ENCODE measurements around the gene AP5Z1. TPM values are rescaled to one million over a fixed set of nuclear protein-coding genes. Genes with fewer than 3 reads are reported as not detected.

Gene AP5Z1
- total RNA-seq, 4 donors from 2014 or later = 13.0 to 33.9 (median 26.8) TPM

DNA sequence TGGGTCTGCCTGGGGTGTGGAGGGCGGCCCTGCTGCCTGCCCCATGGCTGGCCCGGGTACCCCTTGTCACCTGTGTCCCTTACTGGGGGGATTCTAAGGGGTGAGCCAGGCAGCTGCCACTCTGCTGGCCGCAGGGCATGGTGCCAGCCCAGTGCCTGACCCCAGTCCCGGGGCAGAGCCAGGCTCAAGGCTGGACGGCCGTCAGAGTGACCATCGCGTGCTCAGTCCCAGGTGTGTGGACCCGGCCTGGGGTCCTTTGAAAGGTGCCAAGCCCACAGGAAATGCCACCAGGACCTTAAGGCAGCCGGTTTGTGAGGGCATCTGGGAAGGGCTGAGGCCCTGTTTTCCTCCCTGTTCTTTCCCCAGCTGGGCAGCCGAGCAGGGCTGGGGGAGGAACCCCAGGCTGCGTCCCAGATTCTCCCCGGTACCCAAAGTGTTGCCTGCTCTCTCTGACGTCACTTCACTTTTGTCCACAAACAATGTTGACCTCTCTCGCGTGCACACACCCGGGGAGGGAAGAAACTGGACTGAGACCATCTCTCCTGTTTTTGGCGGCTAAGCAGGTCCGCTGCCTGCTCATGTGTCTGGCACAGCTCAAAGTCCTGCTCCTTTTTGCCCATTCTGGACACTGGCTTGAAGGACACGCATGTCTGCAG is 48.8 kb downstream of the AP5Z1 start:
- TF ChIP-seq POLR2AphosphoS5 (IDR thresholded peaks at IDR 0.05) (no peak), EP300 (IDR thresholded peaks at IDR 0.05) (no peak), POLR2A (IDR thresholded peaks at IDR 0.05) (no peak)
- TF ChIP-seq, protein P1, sequence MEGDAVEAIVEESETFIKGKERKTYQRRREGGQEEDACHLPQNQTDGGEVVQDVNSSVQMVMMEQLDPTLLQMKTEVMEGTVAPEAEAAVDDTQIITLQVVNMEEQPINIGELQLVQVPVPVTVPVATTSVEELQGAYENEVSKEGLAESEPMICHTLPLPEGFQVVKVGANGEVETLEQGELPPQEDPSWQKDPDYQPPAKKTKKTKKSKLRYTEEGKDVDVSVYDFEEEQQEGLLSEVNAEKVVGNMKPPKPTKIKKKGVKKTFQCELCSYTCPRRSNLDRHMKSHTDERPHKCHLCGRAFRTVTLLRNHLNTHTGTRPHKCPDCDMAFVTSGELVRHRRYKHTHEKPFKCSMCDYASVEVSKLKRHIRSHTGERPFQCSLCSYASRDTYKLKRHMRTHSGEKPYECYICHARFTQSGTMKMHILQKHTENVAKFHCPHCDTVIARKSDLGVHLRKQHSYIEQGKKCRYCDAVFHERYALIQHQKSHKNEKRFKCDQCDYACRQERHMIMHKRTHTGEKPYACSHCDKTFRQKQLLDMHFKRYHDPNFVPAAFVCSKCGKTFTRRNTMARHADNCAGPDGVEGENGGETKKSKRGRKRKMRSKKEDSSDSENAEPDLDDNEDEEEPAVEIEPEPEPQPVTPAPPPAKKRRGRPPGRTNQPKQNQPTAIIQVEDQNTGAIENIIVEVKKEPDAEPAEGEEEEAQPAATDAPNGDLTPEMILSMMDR (IDR thresholded peaks at IDR 0.05) = no peak
- 68 to 75% methylated on average over 4 to 8 of the region's 20 CpGs for WGBS, 2 donors (ENCODE audit: low coverage in 1 of 2)
- no peak for ATAC-seq
- peaks cover 0 to 4% of the 10 kb centered on the region in 2 donors for H3K36me3 ChIP-seq
- no peaks in the 10 kb centered on the region for H3K9me3 ChIP-seq
- no peak overlapping the region for H3K4me3 ChIP-seq
- peaks cover 7% of the 10 kb centered on the region for H3K27me3 ChIP-seq
- H3K4me1 ChIP-seq = peaks cover 0 to 13% (median 6%) of the 10 kb centered on the region in 3 donors
- H3K27ac ChIP-seq = no peak overlapping the region

DNA sequence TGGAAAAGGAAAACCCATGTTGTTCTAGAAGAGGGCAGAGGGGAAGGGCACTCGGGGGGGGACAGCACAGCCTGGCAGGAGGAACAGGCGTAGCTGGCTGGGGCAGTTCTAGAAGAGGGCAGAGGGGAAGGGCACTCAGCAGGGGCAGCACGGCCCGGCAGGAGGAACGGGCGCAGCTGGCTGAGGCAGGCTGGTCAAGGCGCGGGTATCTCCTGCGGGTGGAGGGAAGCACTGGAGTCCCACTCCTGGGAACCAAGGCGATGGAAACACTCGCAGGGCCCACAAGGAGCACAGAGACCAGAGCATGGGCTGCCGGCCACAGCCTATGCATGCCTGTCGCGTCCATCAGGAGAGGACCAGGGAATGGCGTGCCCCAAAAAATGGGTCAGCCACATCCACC is 49.7 kb downstream of the AP5Z1 start:
- H3K4me3 ChIP-seq = no peak overlapping the region
- no peak for TF ChIP-seq POLR2AphosphoS5 (IDR thresholded peaks at IDR 0.05)
- TF ChIP-seq POLR2A (IDR thresholded peaks at IDR 0.05) = no peak
- TF ChIP-seq EP300 (IDR thresholded peaks at IDR 0.05) = no peak
- TF ChIP-seq, protein P1 (IDR thresholded peaks at IDR 0.05) = no peak
- H3K4me1 ChIP-seq = peaks cover 0 to 10% (median 6%) of the 10 kb centered on the region in 3 donors
- H3K9me3 ChIP-seq = no peaks in the 10 kb centered on the region
- peaks cover 0 to 4% of the 10 kb centered on the region in 2 donors for H3K36me3 ChIP-seq
- peaks cover 4% of the 10 kb centered on the region for H3K27me3 ChIP-seq
- H3K27ac ChIP-seq = no peak overlapping the region
- ATAC-seq = no peak
- WGBS, 2 donors (ENCODE audit: low coverage in 1 of 2) = 96% methylated on average over 8 of the region's 15 CpGs; no CpG with 5 or more reads in 1 of the 2 donors

DNA sequence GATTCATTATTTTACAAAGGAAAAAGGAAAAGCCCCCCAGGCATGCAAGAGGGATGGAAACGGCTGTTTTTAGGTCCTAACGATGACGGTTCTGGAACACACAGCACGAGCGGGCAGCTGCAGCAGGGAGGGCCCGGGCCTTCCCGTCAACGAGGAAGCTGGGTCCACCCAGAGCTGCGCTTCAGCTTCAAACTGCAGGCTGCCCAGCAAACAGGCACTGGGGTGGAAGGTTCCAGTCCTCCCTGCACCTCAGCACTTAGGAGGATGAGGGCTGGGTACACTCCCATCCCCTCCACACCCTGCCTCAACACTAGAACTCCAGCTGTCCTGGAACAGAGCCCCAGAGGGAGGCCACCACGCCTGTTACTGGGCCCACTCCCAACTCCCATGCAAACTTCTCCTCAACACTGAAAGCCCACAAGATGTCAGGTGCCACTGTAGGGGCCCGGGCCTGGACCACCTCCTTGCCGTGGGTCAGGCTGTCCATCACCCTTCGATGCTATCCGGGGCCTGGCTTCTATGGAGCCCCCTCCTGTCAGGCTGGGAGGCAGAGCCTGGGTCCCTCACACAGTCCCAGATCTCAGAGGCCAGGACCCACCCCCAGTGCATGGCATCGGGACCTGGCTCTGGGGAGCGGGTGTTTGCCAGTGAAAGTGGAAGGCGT is 53.4 kb downstream of the AP5Z1 start:
- H3K9me3 ChIP-seq = no peaks in the 10 kb centered on the region
- no peaks in the 10 kb centered on the region for H3K4me1 ChIP-seq
- peaks cover 0 to 5% of the 10 kb centered on the region in 2 donors for H3K36me3 ChIP-seq
- H3K27ac ChIP-seq = no peak overlapping the region
- TF ChIP-seq, protein P1 (IDR thresholded peaks at IDR 0.05) = no peak
- TF ChIP-seq EP300 (IDR thresholded peaks at IDR 0.05) (no peak), POLR2A (IDR thresholded peaks at IDR 0.05) (no peak), POLR2AphosphoS5 (IDR thresholded peaks at IDR 0.05) (no peak)
- WGBS, 2 donors (ENCODE audit: low coverage in 1 of 2) = 74 to 80% methylated on average over 3 to 11 of the region's 17 CpGs
- no peaks in the 10 kb centered on the region for H3K27me3 ChIP-seq
- no peak overlapping the region for H3K4me3 ChIP-seq
- ATAC-seq = peak; percentile 41

DNA sequence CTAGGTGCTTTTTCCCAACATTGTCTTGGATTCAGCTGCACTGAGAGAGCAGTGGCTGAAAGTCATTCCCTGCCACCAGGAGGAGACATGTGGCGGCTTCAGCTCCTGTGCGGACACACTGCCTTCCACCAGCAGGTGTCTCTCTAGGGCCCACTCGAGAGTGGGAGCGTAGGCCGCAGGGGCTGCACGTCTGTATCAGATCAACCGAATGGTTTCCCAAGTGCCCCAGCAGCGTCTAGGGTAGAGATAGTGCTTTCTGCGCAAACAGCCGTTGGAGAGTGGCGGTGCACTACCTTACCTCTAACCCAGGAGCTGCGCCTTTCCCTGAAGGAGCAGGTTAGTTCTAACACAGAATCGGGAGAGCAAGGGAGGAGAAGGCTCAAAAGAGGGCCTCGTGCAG is 54.8 kb downstream of the AP5Z1 start:
- H3K4me1 ChIP-seq = no peaks in the 10 kb centered on the region
- peaks cover 0 to 18% of the 10 kb centered on the region in 2 donors for H3K36me3 ChIP-seq
- no peaks in the 10 kb centered on the region for H3K9me3 ChIP-seq
- no peaks in the 10 kb centered on the region for H3K27me3 ChIP-seq
- no peak overlapping the region for H3K4me3 ChIP-seq
- TF ChIP-seq, protein P1 (IDR thresholded peaks at IDR 0.05) = peak in 3 of 4 experiments; percentile 72 to 88 (median 81)
- TF ChIP-seq POLR2A (IDR thresholded peaks at IDR 0.05) = no peak
- ATAC-seq = peak; percentile 82
- WGBS, 2 donors (ENCODE audit: low coverage in 1 of 2) = 40% methylated on average over 2 of the region's 14 CpGs; no CpG with 5 or more reads in 1 of the 2 donors
- H3K27ac ChIP-seq = no peak overlapping the region

Measured in gastroesophageal sphincter (tissue), 4 donors.